ENCODE results near the gene MBD6.

Gene MBD6, protein sequence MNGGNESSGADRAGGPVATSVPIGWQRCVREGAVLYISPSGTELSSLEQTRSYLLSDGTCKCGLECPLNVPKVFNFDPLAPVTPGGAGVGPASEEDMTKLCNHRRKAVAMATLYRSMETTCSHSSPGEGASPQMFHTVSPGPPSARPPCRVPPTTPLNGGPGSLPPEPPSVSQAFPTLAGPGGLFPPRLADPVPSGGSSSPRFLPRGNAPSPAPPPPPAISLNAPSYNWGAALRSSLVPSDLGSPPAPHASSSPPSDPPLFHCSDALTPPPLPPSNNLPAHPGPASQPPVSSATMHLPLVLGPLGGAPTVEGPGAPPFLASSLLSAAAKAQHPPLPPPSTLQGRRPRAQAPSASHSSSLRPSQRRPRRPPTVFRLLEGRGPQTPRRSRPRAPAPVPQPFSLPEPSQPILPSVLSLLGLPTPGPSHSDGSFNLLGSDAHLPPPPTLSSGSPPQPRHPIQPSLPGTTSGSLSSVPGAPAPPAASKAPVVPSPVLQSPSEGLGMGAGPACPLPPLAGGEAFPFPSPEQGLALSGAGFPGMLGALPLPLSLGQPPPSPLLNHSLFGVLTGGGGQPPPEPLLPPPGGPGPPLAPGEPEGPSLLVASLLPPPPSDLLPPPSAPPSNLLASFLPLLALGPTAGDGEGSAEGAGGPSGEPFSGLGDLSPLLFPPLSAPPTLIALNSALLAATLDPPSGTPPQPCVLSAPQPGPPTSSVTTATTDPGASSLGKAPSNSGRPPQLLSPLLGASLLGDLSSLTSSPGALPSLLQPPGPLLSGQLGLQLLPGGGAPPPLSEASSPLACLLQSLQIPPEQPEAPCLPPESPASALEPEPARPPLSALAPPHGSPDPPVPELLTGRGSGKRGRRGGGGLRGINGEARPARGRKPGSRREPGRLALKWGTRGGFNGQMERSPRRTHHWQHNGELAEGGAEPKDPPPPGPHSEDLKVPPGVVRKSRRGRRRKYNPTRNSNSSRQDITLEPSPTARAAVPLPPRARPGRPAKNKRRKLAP

DNA sequence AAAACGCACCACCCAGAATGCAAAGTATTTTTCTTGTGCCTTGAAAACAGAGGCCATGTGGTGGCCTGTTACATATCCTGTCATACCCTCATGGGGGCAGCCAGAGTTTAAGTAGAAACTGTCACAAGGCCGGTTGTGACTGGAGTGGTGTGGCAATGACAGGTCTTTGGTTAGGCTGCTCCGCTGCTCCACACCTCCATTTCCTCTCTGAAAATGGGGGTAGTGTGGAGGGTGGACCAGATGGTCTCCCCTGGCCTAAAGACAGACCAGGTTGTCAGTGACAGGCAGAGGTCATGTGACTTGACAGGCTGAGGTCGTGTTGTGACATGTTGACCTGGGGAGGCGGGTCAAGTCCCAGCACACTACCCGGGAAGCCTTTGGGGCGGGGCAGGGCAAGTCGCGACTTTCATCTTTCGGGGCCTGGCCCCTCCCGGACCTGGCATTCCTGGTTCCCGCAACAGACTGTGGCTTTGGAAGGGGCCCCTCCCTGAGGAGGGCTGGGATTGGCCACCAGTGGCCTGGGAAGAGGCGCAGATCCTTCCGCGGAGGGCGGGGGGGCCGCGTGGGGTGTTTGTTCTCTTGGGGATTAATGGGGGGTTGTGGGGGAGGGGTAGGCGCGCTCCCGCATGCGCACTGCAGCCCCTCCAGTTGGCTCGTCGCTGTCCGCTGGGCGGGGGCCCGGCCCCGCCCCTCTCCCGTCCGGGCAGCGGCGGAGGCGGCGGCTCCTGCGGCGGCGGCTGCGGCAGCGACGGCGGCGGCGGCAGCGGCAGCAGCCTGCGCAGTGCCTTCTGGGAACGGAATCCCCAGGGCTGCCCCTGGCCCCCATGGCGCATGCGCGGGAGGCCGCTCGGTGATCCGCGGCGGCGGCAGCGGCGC lies at the start of gene MBD6:
MBD6 (plus strand) TSS at position 814 of the 876 bp plus-strand sequence. CDS start 1,480 bp downstream, outside the sequence.
- peak; percentile 91 for DNase-seq (ENCODE audit: low spot score)

DNA sequence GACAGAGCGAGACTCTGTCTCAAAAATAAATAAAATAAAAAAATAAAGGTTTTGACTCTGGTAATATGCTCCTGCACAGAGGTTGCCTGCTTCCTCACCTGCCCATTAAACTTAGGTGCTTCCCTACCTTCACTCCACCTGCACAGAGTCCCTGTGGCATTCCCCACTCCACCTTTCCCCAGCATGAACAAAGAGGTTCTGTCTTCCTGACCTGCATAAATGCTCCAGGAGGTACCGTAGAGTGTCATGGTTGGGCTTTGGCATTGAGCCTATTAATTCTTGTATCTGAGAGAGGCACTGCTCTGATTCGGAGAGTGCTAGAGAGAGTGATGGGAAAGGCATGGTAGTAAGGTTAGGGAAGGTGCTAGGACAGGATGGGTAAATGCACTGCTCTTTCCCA lies 49.2 kb upstream of the MBD6 start:
- no peak for DNase-seq (ENCODE audit: low spot score)

DNA sequence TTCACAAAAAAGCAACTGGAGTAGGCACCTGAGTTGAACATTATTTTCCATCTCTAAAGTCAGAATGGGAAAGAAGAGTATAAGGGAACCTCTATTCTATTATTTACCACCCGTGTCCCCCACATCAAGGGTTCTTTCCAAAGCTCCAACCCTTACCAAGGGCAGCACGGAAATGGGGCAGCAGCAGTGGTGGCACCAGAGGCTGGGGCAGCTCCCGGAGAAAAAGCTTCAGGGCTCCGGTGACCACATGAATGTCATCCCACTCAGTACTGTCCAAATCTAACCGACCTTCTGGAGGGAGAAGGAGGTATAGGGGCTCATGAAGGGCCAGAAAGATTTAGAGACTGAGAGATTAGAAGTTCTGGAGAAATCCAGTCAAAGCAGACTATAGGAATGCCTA lies 48.7 kb upstream of the MBD6 start:
- DNase-seq (ENCODE audit: low spot score), result no peak

DNA sequence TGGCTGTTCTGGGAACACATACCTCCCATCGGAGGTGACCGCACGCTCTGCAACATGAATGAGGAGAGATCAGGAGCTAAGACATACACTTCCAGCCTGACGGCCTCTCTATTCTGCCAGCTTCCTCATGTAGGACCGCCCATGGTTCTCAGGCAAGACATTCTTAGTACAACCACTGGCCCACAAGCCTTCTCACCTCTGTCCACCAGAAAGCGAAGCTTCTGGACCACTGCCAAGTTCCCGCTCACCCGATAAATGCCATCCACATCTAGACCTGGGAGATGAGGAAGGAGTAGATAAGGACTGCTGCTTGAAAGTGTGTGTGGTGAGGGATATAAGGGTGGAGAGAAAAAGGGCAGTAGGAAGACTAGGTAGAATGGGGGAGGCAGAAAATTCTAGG lies 48.2 kb upstream of the MBD6 start:
- no peak for DNase-seq (ENCODE audit: low spot score)

DNA sequence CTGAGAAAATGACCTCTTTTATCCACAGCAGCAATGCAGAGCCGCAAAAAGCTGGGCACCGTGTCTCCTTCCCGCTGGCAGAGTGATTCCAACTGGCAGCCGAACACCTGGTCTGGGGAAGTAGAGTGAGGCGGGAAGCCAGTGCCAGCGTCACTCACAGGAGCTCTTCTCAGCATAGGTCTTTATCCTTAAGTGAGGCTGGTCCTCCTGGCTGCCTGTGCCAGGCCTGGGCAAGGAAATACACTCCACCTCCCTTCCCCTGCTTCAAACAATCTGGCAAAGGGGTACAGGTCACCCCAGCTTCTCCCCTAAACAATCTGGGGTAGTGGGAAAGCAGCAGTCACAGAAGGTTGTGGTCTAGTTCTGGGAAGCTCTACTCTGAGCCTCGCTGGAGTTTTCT lies 47.8 kb upstream of the MBD6 start:
- no peak for DNase-seq (ENCODE audit: low spot score)

DNA sequence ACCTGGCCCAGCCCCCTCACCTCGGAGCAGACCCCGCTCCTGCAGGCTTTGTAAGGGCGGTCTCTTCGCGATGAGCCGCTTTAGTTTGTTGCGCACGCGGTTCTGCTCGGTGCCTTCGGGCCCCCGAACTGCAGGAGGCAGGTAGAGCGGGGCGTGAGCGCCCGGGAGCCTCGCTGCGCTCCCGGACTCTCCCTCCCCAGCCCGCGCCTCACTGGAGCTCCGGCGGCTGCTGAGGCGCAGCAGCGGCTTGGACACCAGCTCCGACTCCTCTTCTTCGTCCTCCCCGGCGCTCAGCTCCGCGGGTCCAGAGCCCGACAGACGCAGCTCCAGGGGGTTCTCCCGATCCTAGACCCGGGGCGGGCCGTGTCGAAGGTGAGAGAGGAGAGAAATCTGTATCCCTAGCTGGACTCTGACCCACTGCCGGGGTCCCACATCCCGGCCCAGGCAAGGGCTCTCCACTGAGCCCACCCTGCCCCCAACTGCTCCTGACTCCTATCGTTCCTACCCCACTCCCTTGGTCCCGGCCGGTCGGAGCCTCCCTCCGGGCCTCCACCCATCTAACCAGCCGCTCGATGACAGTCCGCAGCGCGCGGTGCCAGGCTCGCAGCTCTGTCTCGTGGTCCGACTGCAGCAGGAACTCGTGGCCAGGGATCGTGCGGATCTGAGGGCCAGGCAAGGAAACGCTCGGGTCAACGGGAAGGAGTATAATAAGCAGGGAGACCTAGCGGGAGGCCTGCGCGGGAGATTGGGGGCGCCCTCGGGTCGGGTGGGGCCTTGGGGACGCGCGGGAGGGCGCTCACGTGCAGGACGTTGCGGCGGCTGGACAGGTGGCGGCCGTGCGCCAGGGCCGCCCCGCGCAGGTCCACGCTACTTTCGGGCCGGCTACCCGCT lies 47.1 kb upstream of the MBD6 start:
- no peak for DNase-seq (ENCODE audit: low spot score)

DNA sequence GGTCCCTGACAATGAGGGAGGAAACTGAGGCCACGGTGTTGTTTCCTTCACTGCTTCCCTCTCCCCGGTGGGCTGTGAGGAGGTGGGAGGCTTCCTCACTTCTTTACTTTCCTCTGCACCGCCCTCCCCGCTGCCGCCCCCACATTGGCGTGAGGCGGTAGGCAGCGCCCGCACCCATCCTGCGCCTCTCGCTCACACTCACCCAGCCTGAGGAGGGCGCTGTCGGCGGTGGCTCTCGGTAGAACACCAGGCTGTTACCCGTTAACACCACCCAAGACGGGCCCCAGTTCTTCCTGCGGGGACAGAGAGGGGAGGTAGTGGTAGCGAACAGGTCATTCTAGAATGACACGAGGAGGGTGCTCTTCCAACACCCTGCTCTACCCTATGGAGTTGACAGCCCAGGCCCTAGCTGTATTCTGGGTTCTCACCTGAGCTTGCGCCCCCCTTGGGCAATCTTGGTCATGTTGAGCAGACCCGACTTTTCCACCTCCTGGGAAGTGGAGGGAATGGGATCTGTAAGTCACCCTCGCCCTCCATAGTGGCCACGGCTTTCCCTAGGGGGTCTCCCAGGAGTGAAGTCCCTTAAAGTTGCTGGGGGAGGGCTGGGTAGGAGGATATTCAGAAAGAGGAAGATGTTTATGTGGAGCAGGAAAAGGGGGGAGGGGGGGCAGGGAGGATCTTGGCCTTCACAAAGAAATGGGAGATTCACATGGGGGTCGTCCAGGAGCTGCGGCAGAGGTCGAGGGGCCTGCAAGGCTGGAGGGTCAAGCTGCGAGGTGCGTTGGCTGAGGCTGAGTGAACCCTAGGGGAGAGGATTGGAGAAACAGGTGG lies 46.2 kb upstream of the MBD6 start:
- DNase-seq (ENCODE audit: low spot score), result no peak

DNA sequence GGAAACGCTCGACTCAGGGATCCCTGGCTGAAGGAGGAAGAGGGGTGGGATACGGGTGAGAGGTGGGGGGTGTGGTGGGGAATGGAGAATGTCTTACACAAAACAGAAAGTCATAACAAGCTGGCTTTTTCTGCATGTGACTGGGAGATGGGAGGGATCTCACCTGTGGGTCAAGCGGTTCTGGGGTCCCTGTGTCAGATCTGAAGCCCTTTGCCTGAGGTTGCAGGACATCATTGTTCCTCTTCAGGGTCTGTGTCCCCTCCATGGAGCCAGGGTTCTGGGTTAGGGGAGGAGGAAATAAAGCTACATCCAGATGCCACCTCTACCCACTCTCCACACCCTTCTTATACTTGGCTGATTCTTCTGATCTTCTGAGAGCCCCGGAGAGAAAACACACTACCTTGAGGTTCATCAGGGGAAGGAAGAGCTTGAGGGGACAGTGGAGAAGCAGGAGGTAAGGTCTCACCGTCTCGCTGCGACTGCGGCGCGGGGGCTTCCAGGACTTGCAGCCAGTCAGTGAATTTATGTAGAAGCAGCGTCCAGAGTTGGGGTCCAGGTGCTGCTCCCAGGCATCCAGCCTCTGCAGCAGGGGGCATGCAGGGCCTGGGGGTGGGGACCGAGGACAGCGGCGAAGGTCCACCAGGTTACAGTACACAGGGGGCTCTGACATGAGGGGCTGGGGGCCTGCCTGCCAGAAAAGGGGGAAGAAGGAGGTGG lies 45.5 kb upstream of the MBD6 start:
- no peak for DNase-seq (ENCODE audit: low spot score)

DNA sequence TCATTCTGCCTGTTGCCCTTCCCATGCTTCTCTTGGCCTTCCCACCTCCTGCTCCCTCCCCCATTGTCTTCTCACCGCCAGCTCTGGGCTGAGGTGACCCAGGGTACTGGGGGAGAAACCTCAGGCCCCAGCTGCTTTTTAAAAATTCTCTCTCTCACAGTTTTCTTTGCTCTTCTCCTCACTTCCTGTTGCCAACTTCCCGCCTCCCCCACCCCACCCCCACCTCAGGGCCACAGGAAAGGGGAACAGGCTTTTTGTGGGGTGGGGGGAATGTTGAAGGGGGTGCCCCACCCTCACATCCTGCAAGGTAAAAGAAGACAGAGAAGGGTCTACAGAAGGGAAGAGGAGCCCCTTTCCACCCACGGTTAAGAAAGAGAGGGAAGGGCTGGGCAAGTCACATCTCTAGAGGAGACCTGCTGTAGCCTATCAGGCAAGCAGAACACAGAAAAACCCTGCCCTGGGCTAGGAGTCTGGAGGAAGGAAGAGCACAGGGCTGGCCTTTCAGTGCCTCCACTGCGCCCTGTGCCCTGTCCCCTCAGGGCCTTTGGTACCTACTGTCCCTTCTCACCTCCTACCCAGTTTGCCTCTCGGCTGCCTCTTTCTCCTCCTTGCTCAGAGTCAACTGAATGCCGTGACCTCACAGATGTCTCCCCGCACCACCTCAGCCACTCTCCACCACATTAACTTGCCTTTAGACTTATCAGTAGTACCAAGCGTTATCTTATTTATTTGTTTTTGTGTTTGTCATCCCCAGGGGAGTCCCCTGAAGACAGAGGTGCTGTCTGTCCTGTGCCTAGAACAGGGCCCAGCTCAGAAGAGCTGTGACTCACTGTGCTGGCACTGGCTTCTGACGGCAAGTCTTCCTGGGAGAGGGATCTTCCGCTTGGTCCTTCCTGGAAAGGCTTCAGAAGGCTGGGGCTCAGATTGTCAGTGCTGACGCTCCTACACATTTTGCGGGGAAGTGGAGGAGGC lies 44.6 kb upstream of the MBD6 start:
- peak; percentile 46 for DNase-seq (ENCODE audit: low spot score)

DNA sequence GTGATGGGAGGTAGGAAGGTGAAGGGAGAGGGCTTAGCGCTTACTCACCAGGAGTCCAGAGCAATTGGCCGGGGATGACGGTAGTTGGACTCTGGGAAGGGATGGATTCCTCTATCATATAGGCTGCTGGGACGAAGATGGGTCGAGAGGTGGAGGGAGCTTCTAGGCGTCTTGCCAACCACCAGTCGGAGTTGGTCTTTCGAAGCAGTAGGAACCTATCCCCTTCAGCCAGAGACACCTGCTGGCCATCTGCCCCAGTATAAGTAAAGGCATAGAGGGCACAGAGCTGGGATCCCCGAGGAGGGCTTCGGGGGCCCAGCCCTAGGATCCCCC lies 43.6 kb upstream of the MBD6 start:
- DNase-seq (ENCODE audit: low spot score), result no peak

DNA sequence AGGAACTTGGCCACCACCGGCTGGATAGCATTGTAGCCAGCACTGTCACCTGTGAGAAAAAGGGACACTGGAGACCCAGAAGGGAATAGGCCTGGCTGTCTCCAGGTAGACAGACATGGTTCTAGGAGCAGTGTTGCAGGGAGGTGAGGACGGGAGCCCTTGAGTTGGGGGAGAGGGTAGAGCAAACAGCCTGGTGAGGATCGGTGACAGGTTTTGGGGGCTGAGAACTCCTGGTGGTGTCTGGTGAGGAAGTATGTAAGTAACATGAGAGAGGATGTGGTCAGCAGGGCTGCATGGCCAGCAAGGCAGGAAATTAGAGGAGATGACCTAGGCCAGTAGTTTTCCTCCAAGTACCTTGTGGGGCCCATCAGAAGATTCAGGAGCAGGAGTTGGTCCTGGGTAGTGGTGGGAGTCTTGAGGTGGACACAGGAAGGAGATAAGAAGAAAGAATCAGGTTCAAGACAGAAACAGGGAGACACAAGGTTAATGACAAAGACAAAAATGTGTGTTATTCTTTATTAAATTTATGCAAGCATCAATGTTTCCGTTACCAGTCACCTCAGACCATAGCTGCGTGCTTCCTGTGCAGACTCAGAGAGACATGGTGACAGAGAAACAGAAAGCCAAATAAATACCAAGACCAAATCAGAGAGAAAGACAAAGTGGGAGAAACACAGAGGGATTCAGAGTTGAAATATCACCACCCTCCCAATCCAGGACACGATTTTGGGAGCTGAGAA lies 43.1 kb upstream of the MBD6 start, which contains the start of gene ARHGAP9:
ARHGAP9 (minus strand) TSS at position 491 of the 740 bp plus-strand sequence; CDS start at position 31, 460 bp downstream.
- no peak for DNase-seq (ENCODE audit: low spot score)

DNA sequence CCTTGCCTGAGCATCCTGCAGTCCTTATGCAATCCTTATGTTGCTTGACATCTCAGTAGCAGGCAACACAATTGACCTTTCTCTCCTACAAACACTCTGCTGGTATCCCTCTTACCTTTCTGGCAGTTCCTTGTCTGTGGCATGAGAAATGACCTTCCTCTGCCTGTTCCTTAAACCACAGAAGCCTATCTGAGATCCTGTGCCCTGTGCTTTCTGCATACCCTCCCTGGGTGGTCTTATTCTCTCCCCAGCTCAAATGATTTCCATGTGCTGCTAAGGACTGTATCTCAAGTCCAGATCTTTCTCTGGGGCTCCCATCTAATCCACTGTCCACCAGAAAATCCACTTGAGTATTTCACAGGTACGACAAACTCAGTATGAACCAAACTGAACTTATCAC lies 41.0 kb upstream of the MBD6 start:
- no peak for DNase-seq (ENCODE audit: low spot score)

DNA sequence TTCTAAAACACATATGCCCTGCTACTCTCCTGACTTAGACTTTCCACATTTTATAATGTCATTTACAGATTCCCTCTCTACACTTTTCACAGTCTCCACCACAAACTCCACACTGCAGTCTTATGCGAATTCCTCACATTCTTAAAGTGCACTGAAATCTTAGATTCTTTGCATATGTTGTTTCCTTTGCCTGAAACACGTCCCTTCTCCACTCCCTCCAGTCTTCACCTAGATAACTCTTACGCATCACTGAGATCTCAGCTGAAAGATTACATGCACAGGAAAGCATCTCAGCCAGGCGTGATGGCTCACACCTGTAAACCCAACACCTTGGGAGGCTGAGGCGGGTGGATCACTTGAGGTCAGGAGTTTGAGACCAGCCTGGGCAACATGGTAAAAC lies 39.2 kb upstream of the MBD6 start:
- peak; percentile 86 for DNase-seq (ENCODE audit: low spot score)

DNA sequence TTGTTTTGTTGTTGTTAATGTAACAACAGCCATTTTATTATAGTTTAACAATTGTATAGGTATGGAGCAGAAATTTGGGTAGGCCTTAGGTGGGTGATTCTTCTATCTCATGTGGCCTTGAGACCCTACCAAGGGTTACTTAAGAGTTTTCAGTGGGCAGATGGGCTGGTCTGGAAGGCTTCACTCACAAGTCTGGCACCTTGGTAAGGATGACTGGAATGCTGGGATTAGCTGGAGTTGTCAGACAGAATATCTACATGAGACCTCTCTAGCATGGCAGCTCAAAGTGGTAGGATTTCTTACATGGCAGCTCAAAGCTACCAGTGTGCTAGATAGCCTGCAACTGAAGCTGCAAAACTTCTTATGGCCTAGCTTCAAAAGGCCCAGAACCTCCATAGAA lies 36.9 kb upstream of the MBD6 start:
- no peak for DNase-seq (ENCODE audit: low spot score)

DNA sequence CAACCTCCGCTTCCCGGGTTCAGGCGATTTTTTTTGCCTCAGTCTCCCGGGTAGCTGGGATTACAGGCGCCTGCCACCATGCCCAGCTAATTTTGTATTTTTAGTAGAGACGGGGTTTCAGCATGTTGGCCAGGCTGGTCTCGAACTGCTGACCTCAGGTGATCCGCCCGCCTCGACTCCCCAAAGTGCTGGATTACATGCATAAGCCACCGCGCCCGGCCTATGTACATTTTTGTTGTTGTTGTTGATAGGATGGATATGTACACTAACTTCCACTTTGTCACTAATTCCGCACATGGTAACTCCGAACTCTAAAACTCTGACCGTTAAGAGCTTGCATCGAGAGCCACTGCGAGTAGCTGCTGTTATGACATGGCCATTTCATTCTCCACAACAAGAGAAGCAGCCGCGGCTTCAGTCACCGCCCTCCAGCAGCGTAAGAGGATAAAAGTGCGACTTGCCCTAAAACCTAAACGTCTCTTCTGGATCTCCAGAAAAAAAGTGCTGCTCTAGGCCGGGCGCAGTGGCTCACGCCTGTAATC lies 35.5 kb upstream of the MBD6 start:
- no peak for DNase-seq (ENCODE audit: low spot score)

DNA sequence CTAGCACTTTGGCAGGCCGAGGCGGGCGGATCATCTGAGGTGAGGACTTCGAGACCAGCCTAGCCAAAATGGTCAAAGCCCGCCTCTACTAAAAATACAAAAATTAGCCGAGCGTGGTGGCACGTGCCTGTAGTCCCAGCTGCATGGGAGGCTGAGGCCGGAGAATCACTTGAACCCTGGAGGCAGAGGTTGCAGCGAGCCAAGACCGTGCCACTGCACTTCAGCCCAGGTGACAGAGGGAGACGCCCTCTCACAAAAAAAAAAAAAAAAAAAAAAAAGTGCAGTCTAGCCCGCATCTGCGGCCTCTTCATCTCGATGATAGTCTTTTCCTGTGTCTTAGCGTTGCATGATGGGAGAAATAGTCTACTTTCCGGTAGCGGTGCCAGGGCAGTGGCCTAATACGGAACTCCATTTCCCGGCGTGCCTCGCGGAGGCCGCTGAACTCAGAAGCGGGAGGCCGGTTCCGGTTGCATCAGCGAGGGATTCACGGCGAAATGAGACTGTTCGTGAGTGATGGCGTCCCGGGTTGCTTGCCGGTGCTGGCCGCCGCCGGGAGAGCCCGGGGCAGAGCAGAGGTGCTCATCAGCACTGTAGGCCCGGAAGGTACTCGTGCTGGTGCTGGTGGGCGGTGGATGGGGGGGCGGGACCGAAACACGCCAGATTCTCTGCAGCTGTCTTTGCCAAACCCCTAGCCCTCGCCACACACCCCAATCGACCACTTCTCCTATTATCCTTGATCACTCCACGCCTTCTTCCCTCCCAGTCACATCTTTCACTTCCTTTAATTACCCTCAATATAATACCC lies 34.8 kb upstream of the MBD6 start, which contains the start of gene MARS1:
MARS1 (plus strand) TSS at position 472 of the 805 bp plus-strand sequence; CDS start at position 495, 23 bp downstream.
- peak; percentile 97 for DNase-seq (ENCODE audit: low spot score)
